Neuronal stem cell (in vitro differentiated cells): ENCODE results near the gene SEMA6B.
A peak's percentile ranks its signal among the peaks of the same experiment; 100 is the strongest.
"Not testable (repeated sequence)": the region's sequence is repeated elsewhere in the genome, so short reads cannot be mapped to it uniquely, and the experiment has no call there.

Experiments used
- DNase-seq: peaks from one replicate; pipeline ENCODE4 v3.0.0-alpha.2; 2013; ENCODE audit warnings: low spot score
- H2AFZ ChIP-seq: one replicate; pipeline ENCODE4 v1.6.1; 2013; ENCODE audit warnings: mild to moderate bottlenecking, low read length, inconsistent platforms
- H2AK5ac ChIP-seq: 2 replicates; pipeline ENCODE4 v1.6.1; 2013; ENCODE audit warnings: low read depth, mild to moderate bottlenecking, inconsistent platforms, low read length, moderate library complexity, mixed read lengths
- H2BK120ac ChIP-seq: 2 replicates; pipeline ENCODE4 v1.6.1; 2013; ENCODE audit warnings: low read depth, mild to moderate bottlenecking, inconsistent platforms, low read length, moderate library complexity, mixed read lengths
- H2BK12ac ChIP-seq: one replicate; pipeline ENCODE4 v1.6.1; 2013; ENCODE audit warnings: low read length, inconsistent platforms
- H2BK15ac ChIP-seq: 2 replicates; pipeline ENCODE4 v1.6.1; 2013; ENCODE audit warnings: mild to moderate bottlenecking, low read length, inconsistent platforms, mixed read lengths
- H2BK5ac ChIP-seq: one replicate; pipeline ENCODE4 v1.6.1; 2013; ENCODE audit warnings: inconsistent platforms, mild to moderate bottlenecking, low read length, moderate library complexity
- H3K14ac ChIP-seq: one replicate; pipeline ENCODE4 v1.6.1; 2013; ENCODE audit warnings: low read length, inconsistent platforms
- H3K18ac ChIP-seq: 2 replicates; pipeline ENCODE4 v1.6.1; 2013; ENCODE audit warnings: low read length, inconsistent platforms
- H3K23ac ChIP-seq: 2 replicates; pipeline ENCODE4 v1.6.1; 2013; ENCODE audit warnings: low read depth, mild to moderate bottlenecking, mixed read lengths, low read length, inconsistent platforms; ENCODE audit not compliant: poor library complexity
- H3K27ac ChIP-seq: replicated peaks from 3 replicates; pipeline ENCODE4 v1.5.1; 2013; ENCODE audit warnings: low read length, inconsistent platforms
- H3K27me3 ChIP-seq, 3 experiments: 2 replicates each; pipeline ENCODE4 v1.6.1; 2013; ENCODE audit warnings: low read length in 3 of 3, mild to moderate bottlenecking in 2 of 3, inconsistent platforms in 1 of 3, low read depth in 1 of 3, mixed read lengths in 1 of 3, moderate library complexity in 1 of 3; ENCODE audit not compliant: control insufficient read depth in 3 of 3, insufficient read depth in 3 of 3
- H3K36me3 ChIP-seq, 2 donors: replicated peaks in 1 of 2; 2 replicates each; pipeline ENCODE4 v1.6.1; 2013; ENCODE audit warnings: low read length in 2 of 2; ENCODE audit not compliant: control insufficient read depth in 2 of 2, insufficient read depth in 2 of 2
- H3K4ac ChIP-seq: 2 replicates; pipeline ENCODE4 v1.6.1; 2013; ENCODE audit warnings: inconsistent platforms, mild to moderate bottlenecking, low read length, moderate library complexity
- H3K4me1 ChIP-seq, 2 donors: 1 replicate in 1 of 2; 2 replicates in 1 of 2; pipeline ENCODE4 v1.6.1; 2013; ENCODE audit warnings: low read length in 2 of 2, low read depth in 1 of 2; ENCODE audit not compliant: control insufficient read depth in 2 of 2, insufficient read depth in 1 of 2
- H3K4me2 ChIP-seq: one replicate; pipeline ENCODE4 v1.6.1; 2013; ENCODE audit warnings: mild to moderate bottlenecking, low read length, inconsistent platforms; ENCODE audit not compliant: insufficient read depth, poor library complexity, severe bottlenecking
- H3K4me3 ChIP-seq, 2 donors: 2 replicates each; pipeline ENCODE4 v1.5.1; 2013; ENCODE audit warnings: low read length in 2 of 2, mild to moderate bottlenecking in 2 of 2, inconsistent platforms in 1 of 2, moderate library complexity in 1 of 2
- H3K79me1 ChIP-seq: one replicate; pipeline ENCODE4 v1.6.1; 2013; ENCODE audit warnings: low read depth, mild to moderate bottlenecking, inconsistent platforms, low read length, moderate library complexity
- H3K9ac ChIP-seq: one replicate; pipeline ENCODE4 v1.6.1; 2013; ENCODE audit warnings: mild to moderate bottlenecking, low read depth, low read length, inconsistent platforms; ENCODE audit not compliant: poor library complexity
- H3K9me3 ChIP-seq, 2 donors: replicated peaks in 1 of 2; 2 replicates each; pipeline versions ENCODE3 to v1.6.1; 2013; ENCODE audit warnings: low read length in 2 of 2, mild to moderate bottlenecking in 2 of 2, inconsistent platforms in 1 of 2, low read depth in 1 of 2, mixed read lengths in 1 of 2, moderate library complexity in 1 of 2; ENCODE audit not compliant: control insufficient read depth in 2 of 2, insufficient read depth in 1 of 2
- H4K8ac ChIP-seq: one replicate; pipeline ENCODE4 v1.6.1; 2013; ENCODE audit warnings: low read depth, mild to moderate bottlenecking, inconsistent platforms, low read length, moderate library complexity
- H4K91ac ChIP-seq: one replicate; pipeline ENCODE4 v1.6.1; 2013; ENCODE audit warnings: low read length, low read depth, mild to moderate bottlenecking, inconsistent platforms; ENCODE audit not compliant: poor library complexity
- WGBS, 2 donors: extraction: QIAGEN DNeasy Blood & Tissue Kit; methylation state at CpG; one replicate each; pipeline ENCODE4 v1.1.7; 2013; ENCODE audit warnings: missing lambda C conversion rate in 2 of 2, mixed read lengths in 1 of 2; ENCODE audit not compliant: insufficient read length in 2 of 2, insufficient replicate concordance in 1 of 2; ENCODE audit errors: extremely low coverage in 2 of 2; 5-methylcytosine and 5-hydroxymethylcytosine counted together

The SEMA6B gene

GRCh38 chr19:4596033-4596904, 36.8 kb upstream of the SEMA6B start:
- no peak overlapping the region for H4K8ac ChIP-seq
- H3K9me3 ChIP-seq: peaks cover 0 to 2% of the 10 kb centered on the region in 2 donors
- H3K4me3 ChIP-seq: no peak overlapping the region
- no peak for DNase-seq
- no peak overlapping the region for H3K4me2 ChIP-seq
- H3K27me3 ChIP-seq: no peaks in the 10 kb centered on the region
- no peak overlapping the region for H3K23ac ChIP-seq
- H3K4me1 ChIP-seq: peaks cover 8 to 13% of the 10 kb centered on the region in 2 donors
- no peaks in the 10 kb centered on the region for H3K36me3 ChIP-seq
- no peak overlapping the region for H4K91ac ChIP-seq
- H3K4ac ChIP-seq: no peak overlapping the region
- no peak overlapping the region for H3K9ac ChIP-seq
- H2AFZ ChIP-seq: no peak overlapping the region
- H3K27ac ChIP-seq: no peak overlapping the region
- no peak overlapping the region for H3K14ac ChIP-seq
- H2BK15ac ChIP-seq: no peak overlapping the region
- H2BK12ac ChIP-seq: no peak overlapping the region
- H3K79me1 ChIP-seq: peaks cover 3% of the 10 kb centered on the region
- H2AK5ac ChIP-seq: peak overlapping the region; percentile 9
- WGBS, 2 donors: no CpG with 5 or more reads among the region's 21 CpGs
- no peak overlapping the region for H2BK5ac ChIP-seq
- no peak overlapping the region for H2BK120ac ChIP-seq
- H3K18ac ChIP-seq: no peak overlapping the region

- not testable (repeated sequence) for H3K36me3 ChIP-seq, H3K4me2 ChIP-seq, H3K14ac ChIP-seq, H3K18ac ChIP-seq, DNase-seq, H4K91ac ChIP-seq, H3K27ac ChIP-seq, H3K27me3 ChIP-seq, H2AFZ ChIP-seq, H3K79me1 ChIP-seq, H3K4me3 ChIP-seq, H2BK15ac ChIP-seq, H2BK5ac ChIP-seq, H3K23ac ChIP-seq, H4K8ac ChIP-seq, H3K9ac ChIP-seq, H3K9me3 ChIP-seq, H3K4ac ChIP-seq, H2AK5ac ChIP-seq, H2BK120ac ChIP-seq, H2BK12ac ChIP-seq
- no CpG with 5 or more reads among the region's 9 CpGs for WGBS, 2 donors
- peaks cover 8 to 13% of the 10 kb centered on the region in 2 donors for H3K4me1 ChIP-seq
These were observed 35.7 kb upstream of the SEMA6B start for GRCh38 chr19:4595158-4595557.

- no peaks in the 10 kb centered on the region for H3K79me1 ChIP-seq
- no CpG with 5 or more reads among the region's 9 CpGs for WGBS, 2 donors
- DNase-seq: no peak
- no peak overlapping the region for H2BK5ac ChIP-seq
- H2BK120ac ChIP-seq: no peak overlapping the region
- H4K8ac ChIP-seq: no peak overlapping the region
- H3K14ac ChIP-seq: no peak overlapping the region
- H3K27me3 ChIP-seq: peaks cover 0 to 2% (median 0%) of the 10 kb centered on the region in 3 experiments
- no peak overlapping the region for H3K9ac ChIP-seq
- peak overlapping the region; percentile 27 for H2BK12ac ChIP-seq
- no peak overlapping the region for H3K23ac ChIP-seq
- no peak overlapping the region for H3K27ac ChIP-seq
- H3K4me2 ChIP-seq: no peak overlapping the region
- H3K4me1 ChIP-seq: peaks cover 8 to 13% of the 10 kb centered on the region in 2 donors
- H3K18ac ChIP-seq: no peak overlapping the region
- no peak overlapping the region for H3K4me3 ChIP-seq
- no peaks in the 10 kb centered on the region for H3K9me3 ChIP-seq
- H3K4ac ChIP-seq: no peak overlapping the region
- H2BK15ac ChIP-seq: no peak overlapping the region
- no peaks in the 10 kb centered on the region for H3K36me3 ChIP-seq
- peak overlapping the region; percentile 68 for H2AFZ ChIP-seq
- no peak overlapping the region for H2AK5ac ChIP-seq
- no peak overlapping the region for H4K91ac ChIP-seq
These were observed 34.7 kb upstream of the SEMA6B start for GRCh38 chr19:4594201-4594600.

GRCh38 chr19:4593409-4593851, 33.9 kb upstream of the SEMA6B start:
- no peak overlapping the region for H2AFZ ChIP-seq

More at GRCh38 chr19:4593409-4593851, 33.9 kb upstream of the SEMA6B start:
- H3K27ac ChIP-seq: no peak overlapping the region
- no peak overlapping the region for H3K4me2 ChIP-seq
- H3K4ac ChIP-seq: no peak overlapping the region
- H4K8ac ChIP-seq: no peak overlapping the region
- H3K36me3 ChIP-seq: no peaks in the 10 kb centered on the region
- peaks cover 4 to 8% of the 10 kb centered on the region in 2 donors for H3K4me1 ChIP-seq
- no CpG with 5 or more reads among the region's 6 CpGs for WGBS, 2 donors
- H2AK5ac ChIP-seq: no peak overlapping the region
- H4K91ac ChIP-seq: no peak overlapping the region
- DNase-seq: no peak
- no peak overlapping the region for H3K14ac ChIP-seq
- H3K18ac ChIP-seq: no peak overlapping the region
- H3K79me1 ChIP-seq: no peaks in the 10 kb centered on the region
- no peak overlapping the region for H2BK120ac ChIP-seq
- H2BK15ac ChIP-seq: no peak overlapping the region
- H2BK5ac ChIP-seq: no peak overlapping the region
- H3K23ac ChIP-seq: no peak overlapping the region
- no peak overlapping the region for H3K4me3 ChIP-seq
- H3K9me3 ChIP-seq: no peaks in the 10 kb centered on the region
- no peak overlapping the region for H3K9ac ChIP-seq
- no peak overlapping the region for H2BK12ac ChIP-seq
- peaks cover 0 to 2% (median 0%) of the 10 kb centered on the region in 3 experiments for H3K27me3 ChIP-seq
